GM23338 (cell line): ENCODE measurements around the gene NUDCD2. TPM values are rescaled to one million over a fixed set of nuclear protein-coding genes. Genes with fewer than 3 reads are reported as not detected.

Experiments
- ATAC-seq: fragments of 200-7000 bp; cut with Tn5 transposase; 3 replicates; pipeline ENCODE4 v1.9.1; 2020
- DNase-seq: peaks from one replicate; pipeline ENCODE4 v3.0.0-alpha.2; 2015; ENCODE audit warnings: low spot score
- H2AFZ ChIP-seq: fragments of 200-600 bp; sonication (generic); 2 replicates; pipeline ENCODE4 v1.8.0; 2016; ENCODE audit warnings: antibody characterized with exemption, mild to moderate bottlenecking, moderate library complexity
- H3F3A ChIP-seq: fragments of 200-600 bp; sonication (generic); replicated peaks from 2 replicates; pipeline ENCODE4 v1.8.0; 2017; ENCODE audit warnings: antibody characterized with exemption, mixed run types, low read depth
- H3K27ac ChIP-seq: fragments of 200-600 bp; sonication (generic); 2 replicates; pipeline ENCODE4 v1.6.1; 2016; ENCODE audit warnings: low read depth
- H3K27me3 ChIP-seq: fragments of 200-600 bp; sonication (generic); 2 replicates; pipeline ENCODE4 v1.8.0; 2016; ENCODE audit warnings: mild to moderate bottlenecking, mixed run types, moderate library complexity; ENCODE audit not compliant: insufficient read depth
- H3K36me3 ChIP-seq: fragments of 200-600 bp; sonication (generic); 2 replicates; pipeline ENCODE4 v1.8.0; 2016; ENCODE audit warnings: mild to moderate bottlenecking; ENCODE audit not compliant: insufficient read depth
- H3K4me1 ChIP-seq: fragments of 200-600 bp; sonication (generic); 2 replicates; pipeline ENCODE4 v1.8.0; 2016; ENCODE audit warnings: mild to moderate bottlenecking, moderate library complexity; ENCODE audit not compliant: insufficient read depth
- H3K4me2 ChIP-seq: fragments of 200-600 bp; sonication (generic); 2 replicates; pipeline ENCODE4 v1.7.1; 2017; ENCODE audit warnings: mixed run types
- H3K4me3 ChIP-seq: fragments of 200-600 bp; sonication (generic); 2 replicates; pipeline ENCODE4 v1.6.1; 2016; ENCODE audit warnings: mixed run types
- H3K79me2 ChIP-seq: fragments of 200-600 bp; sonication (generic); replicated peaks from 2 replicates; pipeline ENCODE4 v1.8.0; 2017; ENCODE audit warnings: mild to moderate bottlenecking; ENCODE audit not compliant: insufficient read depth
- H3K9me2 ChIP-seq: fragments of 200-600 bp; sonication (generic); 2 replicates; pipeline ENCODE4 v1.8.0; 2017; ENCODE audit not compliant: insufficient read depth
- H4K20me1 ChIP-seq: fragments of 200-600 bp; sonication (generic); replicated peaks from 2 replicates; pipeline ENCODE4 v1.8.0; 2017; ENCODE audit warnings: mild to moderate bottlenecking; ENCODE audit not compliant: insufficient read depth
- H3K27ac Mint-ChIP-seq: 2 replicates; pipeline ENCODE4 v1.8.0; 2020; ENCODE audit warnings: inconsistent platforms, mild to moderate bottlenecking, moderate library complexity, mixed read lengths
- H3K27me3 Mint-ChIP-seq: 3 replicates; pipeline ENCODE4 v1.8.0; 2022; ENCODE audit warnings: low read depth, mild to moderate bottlenecking, moderate library complexity, mixed read lengths, inconsistent platforms; ENCODE audit not compliant: insufficient read depth, poor library complexity
- H3K36me3 Mint-ChIP-seq: 3 replicates; pipeline ENCODE4 v1.8.0; 2021; ENCODE audit warnings: low read depth, mild to moderate bottlenecking, inconsistent platforms, moderate library complexity, mixed read lengths
- H3K4me1 Mint-ChIP-seq: 3 replicates; pipeline ENCODE4 v1.8.0; 2020; ENCODE audit warnings: mild to moderate bottlenecking, inconsistent platforms, mixed read lengths
- H3K4me3 Mint-ChIP-seq: 3 replicates; pipeline ENCODE4 v1.8.0; 2021; ENCODE audit warnings: moderate library complexity, mild to moderate bottlenecking, inconsistent platforms, mixed read lengths
- H3K9me3 Mint-ChIP-seq: 3 replicates; pipeline ENCODE4 v1.8.0; 2020; ENCODE audit warnings: moderate library complexity, mild to moderate bottlenecking, inconsistent platforms, mixed read lengths
- CTCF ChIP-seq, 2 experiments: fragments of 200-600 bp in 1 of 2; sonication (generic) in 1 of 2; conservative IDR thresholded peaks; 2 replicates each; pipeline versions ENCODE4 v1.5.1 to v1.6.1; 2016 to 2017; ENCODE audit warnings: antibody characterized with exemption in 2 of 2, low read depth in 2 of 2, mild to moderate bottlenecking in 2 of 2, moderate library complexity in 1 of 2
- ETS1 ChIP-seq: IDR thresholded peaks from 2 replicates; pipeline ENCODE4 v1.6.1; 2016; ENCODE audit warnings: antibody characterized with exemption
- EZH2 ChIP-seq: fragments of 200-600 bp; sonication (generic); IDR thresholded peaks from one replicate; pipeline ENCODE4 v1.8.0; 2017; ENCODE audit warnings: antibody characterized with exemption, mild to moderate bottlenecking, low read depth; ENCODE audit not compliant: unreplicated experiment
- EZH2phosphoT487 ChIP-seq: fragments of 200-600 bp; sonication (generic); IDR thresholded peaks from one replicate; pipeline ENCODE4 v1.8.1; 2018; ENCODE audit warnings: antibody characterized with exemption; ENCODE audit not compliant: unreplicated experiment
- NANOG ChIP-seq: IDR thresholded peaks from 2 replicates; pipeline ENCODE4 v1.6.1; 2016; ENCODE audit warnings: antibody characterized with exemption, borderline replicate concordance
- POLR2AphosphoS5 ChIP-seq: IDR thresholded peaks from 2 replicates; pipeline ENCODE4 v1.6.1; 2016; ENCODE audit warnings: antibody characterized with exemption, low read depth
- REST ChIP-seq: IDR thresholded peaks from one replicate; pipeline ENCODE4 v1.6.1; 2018; ENCODE audit warnings: antibody characterized with exemption; ENCODE audit not compliant: unreplicated experiment
- STAT1 ChIP-seq: IDR thresholded peaks from one replicate; pipeline ENCODE4 v1.6.1; 2016; ENCODE audit warnings: antibody characterized with exemption; ENCODE audit not compliant: unreplicated experiment
- polyA plus RNA-seq: library from polyadenylated mRNA; unstranded; fragments of >200 nt; fragmentation: Nextera tagmentation; extraction: Ambion mirVana; gene quantifications from 2 replicates; pipeline ENCODE4 v1.2.1, GENCODE V29; 2016
- total RNA-seq: library from RNA; depleted of rRNA; stranded (reverse); fragments of >200 nt; shearing (Covaris generic); gene quantifications from 2 replicates; pipeline ENCODE4 v1.2.3, GENCODE V29; 2014

The NUDCD2 gene
- total and polyA plus RNA-seq, 2 experiments from 2014 or later: 23.2 to 123 TPM

GRCh38 chr5:163409384-163409783 lies 50.5 kb downstream of the NUDCD2 start:
- TF ChIP-seq EZH2 (no peak), EZH2phosphoT487 (no peak), CTCF (conservative IDR thresholded peaks at IDR 0.05; ENCODE audit: low read depth in 2 of 2) (no peak), REST (no peak), STAT1 (no peak), ETS1 (no peak), POLR2AphosphoS5 (no peak), NANOG (no peak)
- no peak overlapping the region for H3K4me3 Mint-ChIP-seq
- no peaks in the 10 kb centered on the region for H3K27me3 ChIP-seq
- no peak overlapping the region for H3K4me3 ChIP-seq
- peaks cover 9% of the 10 kb centered on the region for H3K4me1 Mint-ChIP-seq
- H3K36me3 ChIP-seq: no peaks in the 10 kb centered on the region
- H3K4me1 ChIP-seq: 0 out of 2 replicates have a peak, but pooled peaks cover 5% of the 10 kb centered on the region
- no peak overlapping the region for H3K4me2 ChIP-seq
- no peak for ATAC-seq
- H3K27ac Mint-ChIP-seq: no peak overlapping the region
- H3F3A ChIP-seq: no peaks in the 10 kb centered on the region
- DNase-seq: no peak
- H3K9me3 Mint-ChIP-seq: no peaks in the 10 kb centered on the region
- no peaks in the 10 kb centered on the region for H3K79me2 ChIP-seq
- H3K9me2 ChIP-seq: no peaks in the 10 kb centered on the region
- no peak overlapping the region for H3K27ac ChIP-seq
- H3K27me3 Mint-ChIP-seq: no peaks in the 10 kb centered on the region
- H4K20me1 ChIP-seq: no peaks in the 10 kb centered on the region
- no peak overlapping the region for H2AFZ ChIP-seq
- H3K36me3 Mint-ChIP-seq: no peaks in the 10 kb centered on the region

GRCh38 chr5:163408311-163408923 lies 51.5 kb downstream of the NUDCD2 start:
- Histone ChIP-seq H3K4me3 (no peak overlapping the region), H3K79me2 (no peaks in the 10 kb centered on the region), H3K9me2 (no peaks in the 10 kb centered on the region), H4K20me1 (no peaks in the 10 kb centered on the region), H3K36me3 (no peaks in the 10 kb centered on the region), H3K4me1 (0 out of 2 replicates have a peak, but pooled peaks cover 5% of the 10 kb centered on the region), H3K27me3 (no peaks in the 10 kb centered on the region), H3K27ac (no peak overlapping the region), H3K4me2 (no peak overlapping the region), H2AFZ (no peak overlapping the region), H3F3A (no peaks in the 10 kb centered on the region)
- Mint-ChIP-seq H3K36me3 (no peaks in the 10 kb centered on the region), H3K4me3 (no peak overlapping the region), H3K4me1 (peaks cover 9% of the 10 kb centered on the region), H3K27ac (0 out of 2 replicates have a peak overlapping the region, but pooled peaks have one; percentile 43), H3K27me3 (no peaks in the 10 kb centered on the region), H3K9me3 (no peaks in the 10 kb centered on the region)
- peak; percentile 78 for DNase-seq
- TF ChIP-seq NANOG: no peak
- peak; percentile 88 to 98 for TF ChIP-seq CTCF (conservative IDR thresholded peaks at IDR 0.05; ENCODE audit: low read depth in 2 of 2)
- peak; percentile 91 for ATAC-seq
